Ascending aorta (tissue), 2 donors: Measurements from ENCODE around the gene CCDC57. TPM values are rescaled to one million over a fixed set of nuclear protein-coding genes. Genes with fewer than 3 reads are reported as not detected.

Experiments used
- DNase-seq, 2 donors: peaks; one replicate each; pipeline ENCODE4 v3.0.0-alpha.2; 2019; ENCODE audit warnings: low spot score in 2 of 2
- H3K27ac ChIP-seq, 2 donors: fragments of 200-600 bp; sonication (generic); one replicate each; pipeline ENCODE4 v1.5.1; 2016 to 2017; ENCODE audit warnings: mild to moderate bottlenecking in 1 of 2
- H3K27me3 ChIP-seq: fragments of 200-600 bp; sonication (generic); one replicate; pipeline ENCODE4 v1.5.1; 2017
- H3K36me3 ChIP-seq, 2 donors: fragments of 200-600 bp; sonication (generic); one replicate each; pipeline ENCODE4 v1.5.1; 2016
- H3K4me1 ChIP-seq, 2 donors: fragments of 200-600 bp; sonication (generic); one replicate each; pipeline ENCODE4 v1.5.1; 2016 to 2017; ENCODE audit warnings: mild to moderate bottlenecking in 1 of 2
- H3K4me3 ChIP-seq, 2 donors: fragments of 200-600 bp; sonication (generic); one replicate each; pipeline ENCODE4 v1.5.1; 2016 to 2017; ENCODE audit warnings: mild to moderate bottlenecking in 1 of 2
- H3K9me3 ChIP-seq, 2 donors: fragments of 200-600 bp; sonication (generic); one replicate each; pipeline ENCODE4 v1.5.1; 2016
- intact Hi-C: fragments of 100-400 bp; cut with DNase I; formaldehyde crosslinking; loops from one replicate; pipeline ENCODE4 v1.15.1; 2023
- total RNA-seq: library from RNA; depleted of rRNA; stranded (reverse); fragments of >200 nt; gene quantifications from one replicate; pipeline ENCODE4 v1.1.0, GENCODE V29; 2016
- TF ChIP-seq, protein P1 (sequence below), 3 experiments: fragments of 200-600 bp in 2 of 3; fragments of 450-650 bp in 1 of 3; sonication (generic) in 2 of 3; IDR thresholded peaks; one replicate each; pipeline ENCODE4 v1.5.1; 2016 to 2019; ENCODE audit warnings: antibody characterized with exemption in 3 of 3, mild to moderate bottlenecking in 1 of 3, moderate library complexity in 1 of 3

Gene CCDC57
- total RNA-seq, 1 donor from 2014 or later, result 12.8 TPM

DNA sequence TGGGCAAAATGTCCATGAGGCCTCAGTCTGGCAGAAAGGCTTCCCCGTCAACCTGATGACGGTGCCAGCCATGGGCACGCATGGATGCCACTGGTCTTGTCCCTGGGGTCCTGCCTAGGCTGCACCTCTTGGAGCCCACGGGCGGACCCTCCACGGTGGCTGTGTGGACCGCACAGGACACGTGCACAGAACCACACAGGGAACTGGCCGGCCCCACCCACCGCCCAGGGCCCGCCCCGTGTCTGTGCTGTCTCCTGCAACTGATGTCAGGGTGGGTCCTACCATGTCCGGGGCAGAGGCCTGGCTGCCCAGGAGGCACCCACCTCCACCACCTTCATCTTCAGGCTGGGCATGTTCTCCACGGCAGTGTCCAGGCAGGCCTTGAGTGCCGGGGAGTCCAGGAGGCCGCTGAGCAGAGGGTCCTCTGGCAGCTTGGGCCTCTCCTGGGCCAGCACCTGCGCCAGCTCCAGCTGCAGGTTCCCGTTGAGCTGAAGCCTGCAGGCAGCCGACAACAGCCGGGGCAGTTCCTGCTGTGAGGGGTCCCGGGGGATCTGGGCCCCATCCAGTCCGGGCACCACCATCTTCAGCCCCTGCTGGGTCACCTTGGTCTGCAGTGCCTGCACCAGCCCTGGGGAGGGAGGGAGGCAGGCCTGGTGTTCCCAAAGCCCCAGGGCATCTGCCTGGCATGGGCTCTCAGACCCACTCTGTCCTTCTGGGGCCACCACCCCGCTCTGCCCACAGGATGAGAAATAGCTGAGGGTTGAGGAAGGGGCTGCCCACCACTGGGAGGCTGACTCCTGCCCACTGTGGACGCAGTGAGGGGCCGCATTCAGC lies 126.5 kb downstream of the CCDC57 start:
- no peaks in the 10 kb centered on the region for H3K9me3 ChIP-seq
- H3K36me3 ChIP-seq, result peaks cover 98 to 99% of the 10 kb centered on the region in 2 donors
- H3K4me1 ChIP-seq, result no peaks in the 10 kb centered on the region
- TF ChIP-seq, protein P1, sequence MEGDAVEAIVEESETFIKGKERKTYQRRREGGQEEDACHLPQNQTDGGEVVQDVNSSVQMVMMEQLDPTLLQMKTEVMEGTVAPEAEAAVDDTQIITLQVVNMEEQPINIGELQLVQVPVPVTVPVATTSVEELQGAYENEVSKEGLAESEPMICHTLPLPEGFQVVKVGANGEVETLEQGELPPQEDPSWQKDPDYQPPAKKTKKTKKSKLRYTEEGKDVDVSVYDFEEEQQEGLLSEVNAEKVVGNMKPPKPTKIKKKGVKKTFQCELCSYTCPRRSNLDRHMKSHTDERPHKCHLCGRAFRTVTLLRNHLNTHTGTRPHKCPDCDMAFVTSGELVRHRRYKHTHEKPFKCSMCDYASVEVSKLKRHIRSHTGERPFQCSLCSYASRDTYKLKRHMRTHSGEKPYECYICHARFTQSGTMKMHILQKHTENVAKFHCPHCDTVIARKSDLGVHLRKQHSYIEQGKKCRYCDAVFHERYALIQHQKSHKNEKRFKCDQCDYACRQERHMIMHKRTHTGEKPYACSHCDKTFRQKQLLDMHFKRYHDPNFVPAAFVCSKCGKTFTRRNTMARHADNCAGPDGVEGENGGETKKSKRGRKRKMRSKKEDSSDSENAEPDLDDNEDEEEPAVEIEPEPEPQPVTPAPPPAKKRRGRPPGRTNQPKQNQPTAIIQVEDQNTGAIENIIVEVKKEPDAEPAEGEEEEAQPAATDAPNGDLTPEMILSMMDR (IDR thresholded peaks at IDR 0.05), result no peak
- no peak overlapping the region for H3K4me3 ChIP-seq
- no peak overlapping the region for H3K27ac ChIP-seq
- no peaks in the 10 kb centered on the region for H3K27me3 ChIP-seq
- no peak for DNase-seq
- intact Hi-C loops, result no loop called here

DNA sequence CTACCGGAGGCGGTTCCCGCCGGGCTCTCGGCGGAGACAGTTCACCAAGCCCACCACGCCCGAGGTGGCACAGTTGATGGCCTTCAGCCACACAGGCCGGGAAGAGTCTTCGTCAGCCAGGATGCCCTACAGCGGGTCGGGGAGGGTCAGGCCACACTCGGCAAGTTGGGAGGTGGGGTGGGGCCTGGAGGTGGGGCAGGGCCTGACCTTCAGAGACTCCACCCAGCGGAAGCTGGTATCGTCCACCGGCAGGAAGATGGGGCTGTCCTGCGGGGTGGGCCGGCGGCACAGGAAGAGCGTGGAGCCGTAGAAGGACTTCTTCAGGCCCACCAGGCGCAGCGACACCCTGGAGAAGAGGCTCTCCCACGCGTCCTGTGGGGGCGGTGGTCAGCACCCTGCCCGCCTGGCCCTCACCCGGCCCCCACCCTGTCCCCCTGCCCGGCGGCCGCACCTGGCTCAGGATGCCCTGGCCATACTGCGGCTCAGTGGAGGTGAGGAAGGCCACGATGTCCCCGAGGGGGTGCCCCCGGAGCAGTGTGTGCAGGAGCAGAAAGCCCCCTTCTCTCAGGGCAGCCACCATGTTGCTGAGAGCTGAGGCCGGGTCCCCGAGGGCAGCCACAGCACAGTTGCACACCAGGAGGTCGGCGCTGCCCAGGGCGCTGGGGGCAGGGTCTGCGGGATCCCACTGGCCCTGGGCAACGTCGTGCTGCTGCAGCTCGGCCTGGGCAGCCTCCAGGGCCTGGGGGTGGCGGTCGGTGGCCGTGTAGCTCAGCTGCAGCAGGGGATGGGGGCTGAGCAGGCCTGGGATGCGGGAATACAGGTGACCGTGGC lies 127.4 kb downstream of the CCDC57 start:
- intact Hi-C loops, result no loop called here
- no peaks in the 10 kb centered on the region for H3K27me3 ChIP-seq
- H3K27ac ChIP-seq, result no peak overlapping the region
- DNase-seq, result no peak
- TF ChIP-seq, protein P1 (IDR thresholded peaks at IDR 0.05), result no peak
- H3K36me3 ChIP-seq, result peaks cover 98 to 99% of the 10 kb centered on the region in 2 donors
- no peak overlapping the region for H3K4me3 ChIP-seq
- no peaks in the 10 kb centered on the region for H3K4me1 ChIP-seq
- no peaks in the 10 kb centered on the region for H3K9me3 ChIP-seq

DNA sequence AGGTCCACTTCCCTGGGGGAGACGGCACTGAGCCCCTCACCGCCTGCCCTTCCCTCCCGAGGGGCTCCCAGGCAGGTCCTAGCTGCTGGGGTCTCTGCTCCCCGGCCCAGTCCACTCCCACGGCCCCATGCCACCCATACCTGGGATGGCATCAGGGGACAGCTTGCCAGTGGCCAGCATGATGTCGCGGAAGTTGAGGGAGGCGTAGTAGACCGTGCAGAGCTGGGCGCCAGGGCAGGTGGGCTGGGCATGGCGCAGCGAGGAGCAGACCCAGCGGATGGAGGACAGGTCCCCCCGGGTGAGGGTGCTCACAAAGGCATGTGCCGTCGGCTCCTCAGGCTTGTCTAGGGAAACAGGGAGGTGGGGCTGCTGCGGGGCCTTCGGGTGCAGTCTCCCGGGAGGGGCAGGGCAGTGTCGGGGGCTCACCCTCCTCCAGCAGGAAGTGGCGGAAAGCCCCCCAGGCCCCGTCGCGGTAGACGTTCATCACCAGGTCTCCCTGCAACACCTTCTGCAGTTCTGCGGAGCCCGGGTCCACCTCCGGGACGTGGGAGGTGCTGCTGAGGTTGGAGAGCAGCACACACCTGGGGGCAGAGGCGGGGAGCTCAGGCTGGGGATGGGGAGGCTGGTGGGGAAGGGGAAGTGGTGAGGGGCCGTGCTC lies 128.1 kb downstream of the CCDC57 start:
- no peak overlapping the region for H3K4me3 ChIP-seq
- TF ChIP-seq, protein P1 (IDR thresholded peaks at IDR 0.05), result no peak
- no peaks in the 10 kb centered on the region for H3K27me3 ChIP-seq
- no peak overlapping the region for H3K27ac ChIP-seq
- no peak for DNase-seq
- peaks cover 93 to 99% of the 10 kb centered on the region in 2 donors for H3K36me3 ChIP-seq
- no peaks in the 10 kb centered on the region for H3K4me1 ChIP-seq
- no peaks in the 10 kb centered on the region for H3K9me3 ChIP-seq
- intact Hi-C loops, result no loop called here

DNA sequence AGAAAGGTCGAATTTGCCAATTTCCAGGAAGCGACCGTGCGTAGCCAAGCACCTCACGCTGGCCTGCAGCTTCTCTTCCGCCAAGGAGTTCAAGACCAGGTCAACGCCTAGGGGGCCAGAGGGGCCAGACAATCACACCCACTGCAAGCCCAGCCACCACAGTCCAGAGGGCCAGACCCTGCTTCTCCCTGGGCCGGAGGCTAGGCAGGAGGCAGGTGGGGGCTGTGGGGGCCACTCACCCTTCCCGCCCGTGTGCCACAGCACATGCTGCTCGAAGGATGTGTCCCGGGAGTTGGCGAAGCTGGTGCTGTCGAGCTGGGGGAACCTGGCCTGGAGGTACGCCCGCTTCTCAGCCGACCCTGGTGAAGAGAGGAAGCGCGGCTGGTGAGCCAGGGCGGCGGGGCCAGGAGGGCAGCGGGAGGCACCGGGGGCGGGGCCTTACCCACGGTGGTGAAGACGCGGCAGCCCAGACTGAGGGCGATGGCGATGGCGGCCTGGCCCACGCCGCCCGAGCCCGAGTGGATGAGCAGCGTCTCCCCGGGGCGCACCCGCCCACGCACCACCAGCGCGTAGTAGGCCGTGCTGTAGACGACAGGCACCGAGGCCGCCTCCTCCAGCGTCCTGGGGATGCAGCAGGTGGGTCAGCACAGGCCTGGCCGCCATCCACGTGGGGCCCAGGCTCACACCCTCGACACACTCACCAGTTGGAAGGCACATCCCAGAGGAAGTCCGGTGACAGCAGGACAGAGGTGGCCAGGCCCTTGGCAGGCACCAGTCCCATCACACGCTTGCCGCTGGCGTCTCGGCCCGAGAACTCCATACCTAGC lies 128.9 kb downstream of the CCDC57 start:
- no peak for DNase-seq
- Histone ChIP-seq H3K4me1 (no peaks in the 10 kb centered on the region), H3K27ac (no peak overlapping the region), H3K27me3 (no peaks in the 10 kb centered on the region), H3K4me3 (no peak overlapping the region), H3K9me3 (no peaks in the 10 kb centered on the region), H3K36me3 (peaks cover 93 to 99% of the 10 kb centered on the region in 2 donors)
- TF ChIP-seq, protein P1 (IDR thresholded peaks at IDR 0.05), result no peak
- intact Hi-C loops, result no loop called here

DNA sequence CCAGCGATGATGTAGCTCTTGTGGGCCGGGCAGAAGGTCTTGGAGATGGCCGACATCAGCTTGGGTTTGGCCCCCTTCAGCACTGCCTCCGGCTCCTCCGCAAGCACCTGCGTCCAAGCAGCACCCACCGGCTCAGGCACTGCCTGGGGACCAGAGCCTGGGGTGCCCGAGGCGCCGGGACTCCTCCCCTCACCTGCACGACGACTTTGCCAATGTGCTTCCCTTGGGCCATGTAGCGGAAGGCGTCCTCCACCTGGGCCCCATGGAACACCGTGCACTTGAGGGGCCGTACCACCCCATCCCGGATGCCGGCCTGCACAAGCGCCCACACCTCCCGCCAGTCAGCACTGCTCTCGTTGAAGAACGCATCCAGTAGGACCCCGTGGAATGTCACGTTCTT lies 129.6 kb downstream of the CCDC57 start:
- Histone ChIP-seq H3K4me3 (no peak overlapping the region), H3K9me3 (no peaks in the 10 kb centered on the region), H3K27me3 (no peaks in the 10 kb centered on the region), H3K36me3 (peaks cover 85 to 97% of the 10 kb centered on the region in 2 donors), H3K4me1 (no peaks in the 10 kb centered on the region), H3K27ac (no peak overlapping the region)
- intact Hi-C loops, result no loop called here
- DNase-seq, result no peak
- TF ChIP-seq, protein P1 (IDR thresholded peaks at IDR 0.05), result no peak
